Hematopoietic multipotent progenitor cell treated with erythropoietin and hydrocortisone succinate and interleukin-3 and kit ligand, for 4 days (in vitro differentiated cells): Measurements from ENCODE around the gene NR3C2.
A peak's percentile ranks its signal among the peaks of the same experiment; 100 is the strongest.

Source experiments
- DNase-seq: peaks from one replicate; pipeline ENCODE4 v3.0.0-alpha.2; 2015

Gene NR3C2

GRCh38 chr4:148302416-148302815, 139.8 kb downstream of the NR3C2 start:
- DNase-seq = no peak

DNA sequence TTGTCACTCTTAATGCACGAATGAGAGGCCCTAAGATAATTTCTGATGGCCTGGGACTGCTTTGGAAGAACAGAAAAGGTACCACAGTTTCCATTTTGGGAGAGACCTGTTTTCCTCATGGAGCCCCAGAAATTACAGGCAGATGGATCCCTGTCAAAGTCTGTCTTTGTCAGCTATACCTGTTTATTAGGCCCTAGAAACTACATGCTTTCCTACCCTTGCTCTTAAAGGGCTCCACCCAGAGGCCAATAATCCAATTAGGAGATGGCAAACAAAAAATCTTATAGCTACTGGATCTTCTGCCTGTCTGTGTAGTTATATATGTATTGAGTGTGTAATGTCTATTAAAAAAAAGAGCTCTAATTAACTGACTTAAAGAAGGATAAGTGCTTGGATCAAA, 141.3 kb downstream of the NR3C2 start:
- peak; percentile 23 for DNase-seq

DNA sequence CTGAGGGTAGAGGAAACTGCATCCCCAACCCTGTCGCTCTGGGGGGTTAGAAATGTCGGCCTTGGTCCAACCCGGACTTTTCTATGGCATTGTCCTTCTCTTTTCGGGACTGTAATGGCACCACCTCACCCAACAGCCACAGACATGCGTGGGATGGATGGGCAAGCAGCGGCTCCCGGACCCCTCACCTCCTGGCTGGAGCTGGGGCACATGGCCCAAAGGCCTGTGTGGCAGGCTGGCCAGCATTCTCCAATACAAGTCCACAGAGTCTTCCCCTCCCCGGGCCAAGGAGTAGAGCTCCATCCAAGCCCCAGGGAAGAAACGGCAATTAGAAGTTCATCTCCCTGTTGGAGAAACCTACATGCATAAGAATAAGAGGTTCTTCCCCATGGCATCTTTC, 142.9 kb downstream of the NR3C2 start:
- no peak for DNase-seq

- no peak for DNase-seq
Observed at GRCh38 chr4:148296498-148296897, 145.7 kb downstream of the NR3C2 start.

DNA sequence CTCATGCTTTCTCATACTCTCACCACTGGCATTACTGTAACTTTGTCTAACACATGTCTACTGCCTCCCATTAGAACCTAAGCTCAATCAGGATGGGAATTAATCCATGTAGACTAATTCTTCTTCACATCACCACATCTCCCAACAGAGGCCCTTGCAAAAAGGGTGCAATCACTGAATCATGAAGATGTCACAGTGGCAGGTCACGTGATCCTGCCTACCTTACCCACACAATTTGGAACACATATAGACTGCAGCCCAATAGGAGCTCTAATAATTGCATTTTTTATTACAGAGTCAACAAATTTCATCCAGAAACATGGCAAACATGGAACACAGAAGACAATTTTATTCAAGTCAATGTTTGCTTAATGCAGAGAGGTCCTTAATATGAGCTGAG, 146.6 kb downstream of the NR3C2 start:
- no peak for DNase-seq

GRCh38 chr4:148293571-148293970, 148.6 kb downstream of the NR3C2 start:
- no peak for DNase-seq

GRCh38 chr4:148292686-148293085, 149.5 kb downstream of the NR3C2 start:
- no peak for DNase-seq

DNA sequence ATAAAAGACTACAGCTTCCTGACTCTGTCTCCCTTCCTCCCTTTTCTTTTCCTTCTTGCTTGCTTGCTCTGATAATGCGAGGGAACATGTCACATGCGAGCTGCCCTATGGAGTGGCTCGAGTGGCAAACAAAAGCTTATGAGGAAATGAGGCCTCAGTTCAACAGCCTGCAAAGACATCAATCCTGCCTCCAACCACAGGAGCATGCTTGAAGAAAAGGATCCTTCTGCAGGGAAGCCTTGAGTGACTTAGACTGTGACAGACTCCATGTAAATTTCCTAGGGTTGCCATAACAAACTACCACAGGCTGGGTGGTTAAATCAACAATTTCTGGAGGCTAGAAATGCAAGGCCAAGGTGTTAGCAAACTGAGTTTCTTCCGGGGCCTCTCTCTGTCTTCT, 152.5 kb downstream of the NR3C2 start:
- no peak for DNase-seq

GRCh38 chr4:148288448-148288847, 153.8 kb downstream of the NR3C2 start:
- no peak for DNase-seq

DNA sequence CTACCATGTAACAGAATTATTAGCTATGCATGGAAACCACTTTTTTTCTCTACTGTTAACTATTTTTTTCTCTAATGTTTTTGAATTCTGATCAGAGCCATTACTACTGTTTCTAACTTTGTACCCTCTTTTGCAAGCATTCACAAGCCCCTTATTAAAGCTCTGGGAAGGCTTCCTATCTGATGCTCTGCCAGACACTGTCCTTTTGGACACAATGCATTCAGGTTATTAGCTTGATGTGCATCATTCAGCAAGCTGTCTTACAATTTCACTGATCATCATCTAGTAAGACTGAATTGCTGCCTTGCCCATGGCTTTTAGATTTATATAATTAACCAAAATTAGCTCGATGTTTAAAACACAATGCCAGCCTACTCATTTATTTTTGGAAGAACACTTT, 155.1 kb downstream of the NR3C2 start:
- no peak for DNase-seq

DNA sequence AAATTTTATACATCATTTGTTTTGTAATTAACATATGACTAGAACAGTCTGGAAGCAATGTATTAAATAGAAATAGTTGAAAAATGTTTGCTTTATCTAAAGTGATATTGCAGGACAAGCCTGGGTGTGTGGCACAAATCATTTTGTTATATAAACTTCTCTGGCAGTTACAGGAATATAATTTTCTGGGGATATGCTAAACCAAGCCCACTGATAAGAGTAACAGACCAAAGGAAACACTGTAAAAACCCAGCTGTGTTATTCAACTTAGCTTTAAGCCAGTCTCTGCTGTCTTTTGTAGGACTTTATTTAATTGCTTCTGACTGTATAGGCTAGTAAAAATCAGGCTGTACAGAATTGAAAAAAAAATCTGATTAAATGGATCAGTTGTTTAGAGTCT, 156.2 kb downstream of the NR3C2 start:
- DNase-seq = peak; percentile 5

DNA sequence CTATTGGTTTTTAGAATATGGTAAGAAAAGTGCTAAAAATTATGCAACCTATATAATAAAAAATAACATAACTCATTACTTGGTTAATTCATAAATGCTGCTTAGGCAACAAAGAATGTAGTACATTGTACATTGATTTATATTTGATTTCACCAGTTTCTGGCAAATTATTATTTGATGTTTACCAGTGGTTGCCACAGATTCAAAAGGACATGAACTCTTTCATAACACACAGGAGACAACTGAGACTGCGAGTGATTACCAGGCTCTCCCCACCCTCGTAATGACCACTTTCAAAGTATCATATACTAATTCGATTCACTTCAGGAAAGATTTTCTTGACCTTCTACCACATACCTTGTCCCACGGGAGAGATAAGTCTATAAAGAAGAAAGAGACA, 158.5 kb downstream of the NR3C2 start:
- no peak for DNase-seq

- no peak for DNase-seq
Observed at GRCh38 chr4:148278310-148278709, 163.9 kb downstream of the NR3C2 start.

DNA sequence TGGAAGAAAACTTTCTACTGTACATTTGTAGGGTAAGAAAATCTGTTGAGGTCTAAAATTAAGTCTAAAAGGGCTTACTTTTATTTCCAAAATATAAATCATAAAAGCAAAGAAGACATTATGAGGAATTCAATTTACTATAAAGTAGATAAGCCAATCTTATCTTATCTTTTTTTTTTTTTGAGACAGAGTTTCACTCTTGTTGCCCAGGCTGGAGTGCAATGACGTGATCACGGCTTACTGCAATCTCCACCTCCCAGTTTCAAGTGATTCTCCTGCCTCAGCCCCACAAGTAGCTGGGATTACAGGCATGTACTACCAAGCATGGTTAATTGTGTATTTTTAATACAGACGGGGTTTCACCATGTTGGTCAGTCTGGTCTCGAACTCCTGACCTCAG, 166.9 kb downstream of the NR3C2 start:
- DNase-seq = no peak

GRCh38 chr4:148273501-148273986, 168.7 kb downstream of the NR3C2 start:
- DNase-seq = peak; percentile 95

GRCh38 chr4:148271166-148271565, 171.0 kb downstream of the NR3C2 start:
- DNase-seq = no peak

DNA sequence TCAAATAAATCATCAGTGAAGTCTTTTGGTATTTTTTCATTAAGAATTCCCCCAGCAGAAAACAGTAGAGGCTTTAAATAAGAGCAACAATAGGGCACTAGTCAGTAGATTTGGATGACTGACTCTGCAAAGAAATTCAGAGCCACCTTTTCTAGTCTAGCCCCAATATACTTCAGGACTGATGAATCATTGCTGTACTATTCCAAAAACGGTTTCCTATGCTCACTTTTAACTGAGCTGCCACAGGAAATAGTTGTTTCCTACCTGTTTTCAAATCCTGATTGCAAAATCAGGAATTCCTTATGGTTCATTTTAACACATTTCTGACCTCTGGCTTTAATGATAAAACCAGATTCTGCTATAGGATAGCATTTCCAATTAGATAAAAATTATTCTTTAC, 171.6 kb downstream of the NR3C2 start:
- no peak for DNase-seq

DNA sequence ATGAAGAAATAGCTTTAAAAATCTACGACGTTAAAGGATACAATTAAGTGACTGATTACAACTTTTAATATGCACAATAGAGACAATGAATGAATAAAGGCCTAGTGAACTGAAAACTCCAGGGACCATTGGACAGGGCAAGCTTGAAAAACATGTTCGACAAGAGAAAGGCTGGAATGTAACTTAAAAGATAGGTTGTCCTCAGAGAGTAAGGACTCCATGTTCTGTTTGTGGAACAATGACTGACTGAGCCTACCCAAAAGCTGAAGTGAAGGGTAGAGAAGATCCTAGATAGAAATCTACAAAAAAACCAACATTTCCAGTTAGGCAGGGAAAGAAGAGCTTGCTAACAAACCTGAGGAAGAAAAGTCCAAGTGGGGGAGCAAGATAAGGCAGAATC, 173.4 kb downstream of the NR3C2 start:
- DNase-seq = no peak

DNA sequence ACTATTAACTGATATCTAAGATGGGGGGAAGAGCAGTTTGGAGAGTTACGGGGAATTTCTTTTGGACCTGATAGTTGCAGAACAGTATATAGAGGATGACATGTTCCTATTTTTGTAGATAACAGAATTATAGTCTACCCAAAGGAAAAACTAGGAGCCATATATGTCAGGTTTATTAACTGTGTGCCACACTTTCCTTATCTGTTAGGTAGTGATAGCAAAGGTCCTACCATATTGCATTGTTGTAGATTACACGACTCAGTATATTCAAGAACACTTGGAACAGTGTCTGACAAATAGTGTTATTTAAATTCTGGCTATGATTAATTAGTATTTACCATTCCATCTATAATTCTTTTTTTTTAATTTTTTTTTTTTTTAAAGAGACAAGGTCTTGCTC, 175.3 kb downstream of the NR3C2 start:
- DNase-seq = peak; percentile 25

- DNase-seq = no peak
Observed at GRCh38 chr4:148266240-148266639, 176.0 kb downstream of the NR3C2 start.

- DNase-seq = no peak
Observed at GRCh38 chr4:148265627-148266026, 176.6 kb downstream of the NR3C2 start.

DNA sequence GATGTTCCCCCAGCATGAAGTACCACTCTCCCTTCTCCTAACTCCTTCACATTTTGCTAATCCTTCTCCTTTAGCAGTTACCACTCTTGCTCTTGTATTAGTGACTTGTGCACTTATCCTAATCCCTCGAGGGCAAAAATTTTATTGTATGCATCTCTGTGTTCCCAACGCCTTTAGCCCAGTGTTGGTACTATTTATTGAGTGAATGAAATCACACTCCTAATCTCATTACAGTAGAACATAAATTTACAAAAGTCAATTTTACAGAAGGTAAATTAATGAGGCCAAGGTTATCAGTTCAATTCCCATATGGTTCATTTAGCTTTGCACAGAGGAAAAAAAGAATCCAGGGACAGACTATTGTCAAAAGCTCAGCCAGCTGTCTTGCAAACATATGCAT, 178.4 kb downstream of the NR3C2 start:
- DNase-seq = no peak

DNA sequence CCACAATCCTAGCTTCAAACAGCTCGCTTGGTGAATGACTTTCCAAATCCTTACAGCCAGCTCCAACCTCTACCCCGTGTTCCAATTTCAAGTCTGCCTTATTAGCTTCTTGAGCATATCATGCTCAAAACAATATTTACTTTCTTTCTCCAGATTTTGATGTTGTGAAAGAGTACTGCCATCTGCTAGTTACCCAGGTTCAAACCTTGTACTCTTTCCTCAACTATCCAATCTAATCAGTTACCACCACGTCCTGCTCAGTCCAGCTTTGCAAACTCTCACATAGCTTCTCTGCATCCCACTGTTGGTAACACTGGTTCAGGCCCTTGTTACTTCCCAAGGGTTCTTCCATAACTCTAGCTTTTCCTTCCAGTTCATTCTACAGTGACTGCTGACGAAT, 179.1 kb downstream of the NR3C2 start:
- no peak for DNase-seq

DNA sequence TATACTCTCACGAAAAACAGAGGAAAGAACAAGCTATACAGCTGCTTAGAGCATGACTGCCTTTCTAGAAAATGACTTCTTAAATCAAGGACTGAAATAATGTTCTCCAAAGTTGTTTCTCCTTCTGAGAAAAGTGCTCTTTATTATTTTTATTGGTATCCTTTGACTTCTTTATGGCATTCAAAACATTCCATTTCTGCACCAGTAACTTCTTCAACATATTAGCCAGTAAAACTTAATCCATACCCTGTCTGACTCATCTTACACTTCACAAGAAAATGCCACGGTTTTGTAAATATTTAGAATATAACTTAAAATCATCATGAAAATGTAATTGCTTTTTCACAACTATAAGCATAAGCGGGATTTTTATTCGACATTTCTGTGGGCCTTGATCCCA, 180.4 kb downstream of the NR3C2 start:
- no peak for DNase-seq

GRCh38 chr4:148259841-148260240, 182.4 kb downstream of the NR3C2 start:
- DNase-seq = no peak

DNA sequence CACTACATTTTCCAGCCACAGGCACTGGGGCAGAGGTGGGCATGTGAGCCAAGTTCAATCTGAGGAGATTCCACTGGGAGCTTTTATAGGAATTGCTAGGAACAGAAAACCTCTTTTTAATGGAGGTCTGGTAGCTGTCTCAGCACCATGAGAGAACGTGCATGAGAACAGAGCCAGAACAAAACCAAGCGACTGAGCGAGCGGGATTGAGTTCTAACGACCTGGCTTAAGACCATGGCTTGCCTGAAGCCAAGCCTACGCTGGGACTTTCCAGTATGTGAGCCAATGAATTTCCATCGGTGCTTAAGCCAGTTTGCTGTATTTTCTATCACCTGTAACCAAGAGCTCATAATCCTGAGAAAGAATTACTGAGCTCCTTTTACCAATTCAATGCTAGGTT, 183.7 kb downstream of the NR3C2 start:
- DNase-seq = no peak
